ENCODE results near the gene ZNF827.

The ZNF827 gene

DNA sequence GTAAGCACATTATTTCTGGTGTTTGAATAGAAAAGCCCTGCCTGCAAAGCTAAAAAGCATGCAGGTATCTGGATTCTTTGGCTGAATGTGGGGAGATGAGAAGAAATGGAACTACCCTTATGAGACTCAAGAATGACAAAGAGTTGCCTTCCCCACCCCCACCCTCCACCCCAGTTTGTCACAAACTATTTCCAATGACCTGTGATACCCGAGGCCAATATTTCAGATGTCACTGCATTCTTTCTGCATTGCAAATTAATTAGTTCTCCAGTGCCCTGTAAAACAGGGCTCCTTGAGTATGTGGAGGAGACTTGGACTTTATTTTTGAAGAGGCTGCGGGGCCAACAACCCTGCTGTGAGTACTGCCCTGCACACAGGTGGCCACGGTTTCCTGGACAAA, 116.4 kb downstream of the ZNF827 start:
- DNase-seq: no peak

- no peak for DNase-seq
Measured at GRCh38 chr4:145821766-145822165, 116.9 kb downstream of the ZNF827 start.

DNA sequence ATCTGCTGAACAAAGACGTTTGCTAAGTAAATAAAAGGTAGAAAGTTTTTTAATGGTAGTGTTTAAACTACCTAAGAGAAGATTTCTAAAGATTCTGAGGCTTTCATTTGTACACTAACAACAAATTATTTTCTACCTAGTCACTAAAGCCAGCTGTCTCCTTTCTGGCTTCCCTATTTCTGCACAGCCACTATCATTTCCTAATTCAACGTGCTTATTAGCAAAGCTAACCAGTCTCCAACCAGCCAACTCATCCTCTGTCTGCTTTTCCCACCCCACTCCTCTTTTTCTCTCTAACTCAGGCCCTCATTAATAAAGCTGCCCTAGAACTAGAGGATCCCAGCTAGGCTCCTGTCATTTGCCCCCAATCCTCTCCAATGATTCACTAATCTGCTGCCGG, 118.2 kb downstream of the ZNF827 start:
- peak; percentile 77 for DNase-seq

- DNase-seq: no peak
Measured at GRCh38 chr4:145819853-145820181, 118.8 kb downstream of the ZNF827 start.

DNA sequence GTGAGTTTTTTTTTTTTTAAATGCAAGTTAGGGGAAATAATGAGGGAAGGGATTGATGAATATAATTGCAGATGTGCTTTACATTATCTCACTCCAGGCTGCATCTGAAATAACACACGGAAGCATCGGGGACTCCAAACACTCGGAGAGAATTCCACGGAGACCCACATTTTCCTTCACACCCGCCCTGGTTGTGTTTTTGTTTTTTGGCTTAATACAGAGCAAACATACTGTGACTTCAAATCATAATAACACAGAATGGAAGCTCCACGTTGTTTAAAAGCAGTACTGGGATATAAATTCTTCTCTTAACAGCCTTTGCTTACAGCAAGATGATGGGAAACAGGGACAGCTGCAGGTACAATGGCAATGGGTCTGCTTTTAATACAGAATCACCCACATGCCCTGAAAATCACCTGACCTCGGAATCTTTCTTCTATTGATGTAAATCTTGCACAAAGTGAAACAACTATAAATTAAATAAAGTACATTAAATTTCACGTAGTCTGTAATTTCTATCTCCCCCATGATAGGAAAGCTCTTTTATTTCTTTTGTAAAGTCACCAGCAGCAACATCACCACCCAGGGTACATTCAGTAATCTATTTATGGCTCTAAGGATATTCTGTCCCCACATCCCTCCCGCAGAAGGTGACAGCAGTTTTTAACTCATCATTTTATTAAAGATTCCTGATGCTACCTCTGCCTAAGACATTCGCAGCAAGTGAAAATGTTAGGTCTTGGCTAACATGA, 119.3 kb downstream of the ZNF827 start:
- DNase-seq: no peak

GRCh38 chr4:145818011-145818410, 120.6 kb downstream of the ZNF827 start:
- no peak for DNase-seq

DNA sequence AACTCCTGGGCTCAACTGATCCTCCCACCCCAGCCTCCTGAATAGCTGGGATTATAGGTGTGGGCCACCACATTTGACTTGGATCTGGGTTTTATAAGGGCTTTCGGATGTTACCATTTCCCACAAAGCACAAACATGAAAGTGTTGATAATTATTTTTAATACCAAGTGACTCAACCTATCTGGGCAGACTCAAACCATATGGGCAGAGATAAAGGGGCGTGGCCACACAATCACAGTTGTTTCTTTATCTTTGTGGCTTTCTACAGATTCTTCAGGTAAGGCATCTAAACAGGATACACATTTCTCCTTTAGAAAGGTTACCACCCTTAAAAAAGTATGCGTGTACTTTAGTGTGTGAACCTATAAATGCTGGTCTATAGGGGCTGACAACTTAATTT, 122.5 kb downstream of the ZNF827 start:
- DNase-seq: no peak

- DNase-seq: no peak
Measured at GRCh38 chr4:145815626-145816025, 123.0 kb downstream of the ZNF827 start.

GRCh38 chr4:145815027-145815612, 123.5 kb downstream of the ZNF827 start:
- no peak for DNase-seq

- no peak for DNase-seq
Measured at GRCh38 chr4:145814246-145814645, 124.4 kb downstream of the ZNF827 start.

- DNase-seq: no peak
Measured at GRCh38 chr4:145812919-145813318, 125.7 kb downstream of the ZNF827 start.

GRCh38 chr4:145808848-145809512, 129.6 kb downstream of the ZNF827 start:
- DNase-seq: no peak

DNA sequence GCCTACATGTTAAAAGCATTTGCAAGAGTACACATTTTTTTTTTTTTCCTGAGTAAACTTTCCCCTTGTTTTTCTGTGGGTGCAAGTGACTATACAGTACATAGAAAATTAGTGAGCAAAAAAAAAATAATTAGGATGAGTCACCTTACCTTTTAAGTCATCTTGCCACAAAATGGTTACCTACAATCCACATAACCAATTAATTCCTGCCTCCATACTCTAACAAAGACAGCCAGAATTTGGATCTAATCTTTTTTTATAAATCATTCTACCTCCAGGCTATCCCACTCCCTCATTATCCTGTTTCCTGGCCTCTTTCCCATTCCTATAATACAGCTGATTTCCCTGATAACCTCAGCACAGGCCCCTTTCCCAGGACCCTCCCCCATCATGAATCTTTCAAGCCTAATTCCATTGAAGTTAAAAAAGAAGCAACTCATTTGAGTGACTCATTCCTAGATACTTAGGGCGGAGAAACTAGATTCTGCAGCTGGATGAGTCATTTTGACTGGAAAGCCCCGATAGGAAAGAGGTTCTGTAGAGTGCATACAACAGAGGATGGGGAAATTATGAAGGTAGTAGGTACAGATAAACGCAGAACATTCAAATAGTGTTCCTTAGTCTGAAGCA, 130.5 kb downstream of the ZNF827 start:
- peak; percentile 89 for DNase-seq

GRCh38 chr4:145805490-145805889, 133.1 kb downstream of the ZNF827 start:
- DNase-seq: no peak

- peak; percentile 74 for DNase-seq
Measured at GRCh38 chr4:145804116-145804515, 134.5 kb downstream of the ZNF827 start.

- DNase-seq: peak; percentile 62
Measured at GRCh38 chr4:145799223-145799622, 139.4 kb downstream of the ZNF827 start.

- no peak for DNase-seq
Measured at GRCh38 chr4:145797278-145797677, 141.3 kb downstream of the ZNF827 start.

GRCh38 chr4:145796346-145796745, 142.3 kb downstream of the ZNF827 start:
- DNase-seq: no peak

DNA sequence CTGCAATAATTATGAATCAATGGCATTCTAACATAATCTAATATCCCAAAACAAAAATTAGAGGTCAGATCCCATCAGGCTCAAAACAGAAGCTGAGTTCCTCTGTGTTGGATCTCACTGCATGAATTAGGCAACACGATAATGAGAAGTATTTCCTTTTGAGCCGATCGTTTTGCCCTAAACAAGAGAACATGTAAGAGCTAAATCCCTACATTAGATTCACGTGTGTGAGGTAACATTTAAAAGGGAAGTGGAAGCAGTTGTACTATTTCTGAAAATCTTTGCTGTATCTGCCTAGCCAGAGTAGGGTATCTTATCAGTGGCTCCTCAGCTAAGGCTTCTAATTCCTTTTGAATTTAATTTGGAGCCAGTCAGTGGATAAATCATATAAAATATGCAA, 143.1 kb downstream of the ZNF827 start:
- peak; percentile 45 for DNase-seq

GRCh38 chr4:145792429-145792828, 146.2 kb downstream of the ZNF827 start:
- DNase-seq: no peak

- no peak for DNase-seq
Measured at GRCh38 chr4:145791988-145792387, 146.6 kb downstream of the ZNF827 start.

DNA sequence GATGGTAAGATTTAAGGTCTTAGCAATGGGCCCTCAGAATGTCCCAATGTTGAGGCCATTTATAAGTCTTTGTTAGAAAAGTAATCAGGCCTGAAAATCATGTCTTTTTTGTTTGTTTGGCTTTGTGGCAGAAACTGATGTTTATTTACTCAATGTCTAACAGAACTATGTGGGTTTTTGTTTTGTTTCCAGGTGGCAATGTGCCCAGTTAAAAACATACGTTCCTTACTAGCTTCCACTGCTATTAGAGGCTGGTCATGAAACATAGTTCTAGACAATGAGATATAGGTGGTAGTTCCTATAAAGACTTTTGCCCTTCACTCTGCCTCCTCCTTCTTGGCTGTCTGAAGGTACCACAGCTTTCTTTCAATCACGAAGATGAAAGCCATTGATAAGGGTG, 149.9 kb downstream of the ZNF827 start:
- no peak for DNase-seq

DNA sequence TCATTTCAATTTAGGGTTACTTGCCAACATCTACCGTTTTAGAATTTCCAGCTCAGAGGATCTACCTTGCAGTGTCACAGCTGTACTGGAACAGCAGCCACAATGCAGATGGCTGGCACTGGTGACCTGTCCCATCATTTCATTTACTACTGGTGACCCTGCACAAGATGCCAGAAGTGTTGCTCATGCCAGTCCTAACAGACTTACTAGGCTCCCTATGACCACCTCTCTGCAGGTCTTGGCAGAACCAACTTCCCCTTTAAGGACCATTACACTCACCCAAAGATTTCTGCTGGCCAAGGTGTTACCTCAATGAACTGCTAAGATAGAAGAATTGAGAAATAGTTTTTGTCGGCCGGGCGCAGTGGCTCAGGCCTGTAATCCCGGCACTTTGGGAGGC, 151.8 kb downstream of the ZNF827 start:
- no peak for DNase-seq

GRCh38 chr4:145786261-145786660, 152.4 kb downstream of the ZNF827 start:
- no peak for DNase-seq

All from inflammatory macrophage treated with lipopolysaccharide for 4 hours (primary cell).